Astrocyte (in vitro differentiated cells and primary cell): Measurements from ENCODE around the gene PALLD.

Experiments used
- CTCF ChIP-seq: IDR thresholded peaks from 2 replicates; pipeline ENCODE4 v1.5.1; 2011; ENCODE audit warnings: low read depth, mild to moderate bottlenecking, inconsistent platforms, low read length, moderate library complexity; ENCODE audit not compliant: insufficient read depth
- EZH2 ChIP-seq: IDR thresholded peaks from 2 replicates; pipeline ENCODE4 v1.6.1; 2012; ENCODE audit warnings: mild to moderate bottlenecking, low read length, inconsistent platforms; ENCODE audit not compliant: insufficient read depth

GRCh38 chr4:168577624-168578023 is 80.8 kb downstream of the PALLD start:
- TF ChIP-seq CTCF, result no peak
- TF ChIP-seq EZH2, result no peak
